HepG2 (cell line): ENCODE measurements around the gene CEBPZOS. TPM values are rescaled to one million over a fixed set of nuclear protein-coding genes. Genes with fewer than 3 reads are reported as not detected.

Experiments used
- AGO2 ChIP-seq: fragments of 200-400 bp; formaldehyde crosslinking; optimal IDR thresholded peaks from 2 replicates; pipeline ENCODE3; 2017; ENCODE audit warnings: mild to moderate bottlenecking, low read depth, low read length, moderate library complexity
- ARNT2 ChIP-seq: sonication (generic); formaldehyde crosslinking; IDR thresholded peaks from 2 replicates; pipeline ENCODE4 v1.8.0; 2022; ENCODE audit warnings: mild to moderate bottlenecking, low read depth, missing genetic modification reagents, moderate library complexity
- FOXJ3 ChIP-seq: sonication (generic); formaldehyde crosslinking; IDR thresholded peaks from 2 replicates; pipeline ENCODE4 v1.4.0; 2020; ENCODE audit warnings: missing genetic modification reagents, mild to moderate bottlenecking, borderline replicate concordance
- GLMP ChIP-seq: sonication (generic); formaldehyde crosslinking; IDR thresholded peaks from 2 replicates; pipeline ENCODE4 v1.9.0; 2021; ENCODE audit warnings: missing genetic modification reagents, mild to moderate bottlenecking, borderline replicate concordance
- HOXD1 ChIP-seq: sonication (generic); formaldehyde crosslinking; IDR thresholded peaks from 2 replicates; pipeline ENCODE4 v1.5.0; 2020; ENCODE audit warnings: missing genetic modification reagents
- MIER3 ChIP-seq: IDR thresholded peaks from 2 replicates; pipeline ENCODE4 v1.6.1; 2016; ENCODE audit warnings: missing compliant biosample characterization, borderline replicate concordance
- MXD3 ChIP-seq: IDR thresholded peaks from 2 replicates; pipeline ENCODE4 v1.6.1; 2016; ENCODE audit warnings: mild to moderate bottlenecking, missing biosample characterization, missing genetic modification reagents
- POGZ ChIP-seq: sonication (generic); formaldehyde crosslinking; IDR thresholded peaks from 2 replicates; pipeline ENCODE4 v1.4.0; 2020; ENCODE audit warnings: mild to moderate bottlenecking, missing genetic modification reagents
- SNRNP70 ChIP-seq: fragments of 200-400 bp; formaldehyde crosslinking; IDR thresholded peaks from 2 replicates; pipeline ENCODE4 v1.6.1; 2017; ENCODE audit warnings: mild to moderate bottlenecking, low read depth, low read length, moderate library complexity
- STAG1 ChIP-seq: sonication (generic); formaldehyde crosslinking; IDR thresholded peaks from 2 replicates; pipeline ENCODE4 v1.4.0; 2020; ENCODE audit warnings: missing genetic modification reagents
- STAT6 ChIP-seq: sonication (generic); formaldehyde crosslinking; IDR thresholded peaks from 2 replicates; pipeline ENCODE4 v1.4.0; 2020; ENCODE audit warnings: missing genetic modification reagents, mild to moderate bottlenecking, borderline replicate concordance
- SUZ12 ChIP-seq: fragments of 150-350 bp; IDR thresholded peaks from 2 replicates; pipeline ENCODE4 v1.6.1; 2014; ENCODE audit warnings: low read depth, low read length
- YY1 ChIP-seq: IDR thresholded peaks from 2 replicates; pipeline ENCODE4 v1.6.1; 2011; ENCODE audit warnings: low read length, low read depth, moderate library complexity, mild to moderate bottlenecking; ENCODE audit not compliant: insufficient read depth, insufficient replicate concordance
- ZC3H13 ChIP-seq: sonication (generic); formaldehyde crosslinking; IDR thresholded peaks from 2 replicates; pipeline ENCODE4 v1.8.1; 2023; ENCODE audit warnings: mild to moderate bottlenecking, missing genetic modification reagents, moderate library complexity
- ZNF121 ChIP-seq: sonication (generic); formaldehyde crosslinking; IDR thresholded peaks from 2 replicates; pipeline ENCODE4 v1.5.0; 2020; ENCODE audit warnings: mild to moderate bottlenecking, missing genetic modification reagents
- ZNF263 ChIP-seq: sonication (generic); formaldehyde crosslinking; IDR thresholded peaks from 2 replicates; pipeline ENCODE4 v1.4.0; 2020; ENCODE audit warnings: missing genetic modification reagents
- ZNF530 ChIP-seq: sonication (generic); formaldehyde crosslinking; IDR thresholded peaks from 2 replicates; pipeline ENCODE4 v1.5.0; 2020; ENCODE audit warnings: low read depth, mild to moderate bottlenecking, missing genetic modification reagents
- ZNF674 ChIP-seq: sonication (generic); formaldehyde crosslinking; IDR thresholded peaks from 2 replicates; pipeline ENCODE4 v1.5.0; 2020; ENCODE audit warnings: low read depth, mild to moderate bottlenecking, missing genetic modification reagents
- polyA plus RNA-seq, 8 experiments: library from polyadenylated mRNA; depleted of rRNA in 3 of 8; stranded (reverse) in 7 of 8; unstranded in 1 of 8; fragments of >200 nt; fragmentation: Illumina TruSeq in 4 of 8; extraction: Trizol in 4 of 8; gene quantifications; 2 replicates each; pipeline versions ENCODE4 v1.2.1 to v1.2.3, GENCODE V29; 2011 to 2016; ENCODE audit warnings: low read depth in 4 of 8, missing spikeins in 1 of 8, mixed read lengths in 1 of 8; ENCODE audit not compliant: insufficient read depth in 1 of 8
- total RNA-seq, 5 experiments: library from RNA; depleted of rRNA; stranded (reverse); fragments of >200 nt; fragmentation: Illumina TruSeq; extraction: Trizol; gene quantifications; 2 replicates each; pipeline ENCODE4 v1.2.3, GENCODE V29; 2016; ENCODE audit warnings: low read depth in 1 of 5
- TF ChIP-seq, protein P1 (sequence below): sonication (generic); formaldehyde crosslinking; IDR thresholded peaks from 2 replicates; pipeline ENCODE4 v1.5.0; 2020; ENCODE audit warnings: missing genetic modification reagents
- TF ChIP-seq, protein P2 (sequence below): sonication (generic); formaldehyde crosslinking; IDR thresholded peaks from 2 replicates; pipeline ENCODE4 v1.5.0; 2020; ENCODE audit warnings: missing genetic modification reagents
- TF ChIP-seq, protein P3 (sequence below): sonication (generic); formaldehyde crosslinking; IDR thresholded peaks from 2 replicates; pipeline ENCODE4 v1.4.0; 2020; ENCODE audit warnings: missing genetic modification reagents

CEBPZOS gene
- total and polyA plus RNA-seq, 2 of the 13 experiments (the other 11 are each of a cell fraction or from before 2014, with no cell fraction given), result 18.6 to 44.7 TPM

DNA sequence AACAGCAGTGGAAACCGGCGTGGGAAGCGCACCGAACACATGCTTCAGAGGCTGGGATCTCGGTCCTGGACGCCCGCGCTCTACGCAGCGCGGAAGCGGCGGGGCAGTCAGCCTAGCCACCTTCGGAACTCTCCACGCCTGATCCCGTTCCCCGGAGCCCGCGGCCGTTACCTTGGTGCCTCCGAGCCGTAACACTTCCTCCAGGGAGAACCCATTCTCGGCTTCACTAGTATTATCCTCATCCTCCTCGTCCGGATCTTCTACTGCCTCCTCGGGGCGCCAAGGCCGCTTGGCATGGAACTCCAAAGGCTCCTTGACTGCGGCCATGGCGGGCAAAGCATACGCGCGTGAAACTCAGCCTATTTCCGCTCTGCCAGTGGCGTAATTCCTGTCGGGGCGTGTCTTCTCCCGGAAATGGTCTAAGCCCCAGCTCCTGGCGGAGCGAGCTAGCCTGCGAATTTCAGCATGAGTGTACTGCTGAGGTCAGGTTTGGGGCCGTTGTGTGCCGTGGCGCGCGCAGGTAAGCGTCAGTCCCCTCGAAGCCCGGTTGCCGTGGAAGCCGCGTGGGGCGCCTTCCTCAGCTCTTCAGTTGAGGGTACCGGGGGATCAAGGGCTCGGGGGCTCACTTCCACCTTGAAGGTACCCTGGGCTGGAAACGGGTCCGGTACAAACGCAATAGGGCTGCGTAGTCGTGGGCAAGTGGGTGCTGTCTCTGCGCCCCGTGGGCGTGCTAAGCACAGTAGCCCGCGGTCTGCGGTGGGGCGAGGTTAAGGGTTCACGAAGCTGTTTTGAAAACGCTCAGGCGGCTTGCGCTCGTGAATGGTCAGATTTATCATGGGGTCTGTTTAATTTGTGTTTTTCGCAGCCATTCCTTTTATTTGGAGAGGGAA lies 35.2 kb downstream of the CEBPZOS start, which contains the start of the genes CEBPZ and NDUFAF7 (continued):
- TF ChIP-seq MIER3 (CRISPR knock-in tag) (no peak), AGO2 (no peak), YY1 (peak; percentile 95), ZNF674 (no peak), STAT6 (CRISPR knock-in tag) (peak; percentile 85; the same call in 1 of the 2 replicates), ZNF530 (CRISPR knock-in tag) (no peak), ZNF263 (CRISPR knock-in tag) (peak; percentile 36; the same call in 1 of the 2 replicates), FOXJ3 (CRISPR knock-in tag) (peak; percentile 44; the same call in 1 of the 2 replicates), SNRNP70 (no peak), ARNT2 (CRISPR knock-in tag) (peak; percentile 88), HOXD1 (CRISPR knock-in tag) (peak; percentile 62; the same call in 1 of the 2 replicates), ZC3H13 (CRISPR knock-in tag) (no peak), POGZ (CRISPR knock-in tag) (peak; percentile 88), SUZ12 (no peak), GLMP (CRISPR knock-in tag) (peak; percentile 82; the same call in 1 of the 2 replicates), ZNF121 (peak; percentile 18; the same call in 1 of the 2 replicates), STAG1 (CRISPR knock-in tag) (no peak), MXD3 (peak; percentile 83; the same call in 1 of the 2 replicates)
- TF ChIP-seq, protein P1, sequence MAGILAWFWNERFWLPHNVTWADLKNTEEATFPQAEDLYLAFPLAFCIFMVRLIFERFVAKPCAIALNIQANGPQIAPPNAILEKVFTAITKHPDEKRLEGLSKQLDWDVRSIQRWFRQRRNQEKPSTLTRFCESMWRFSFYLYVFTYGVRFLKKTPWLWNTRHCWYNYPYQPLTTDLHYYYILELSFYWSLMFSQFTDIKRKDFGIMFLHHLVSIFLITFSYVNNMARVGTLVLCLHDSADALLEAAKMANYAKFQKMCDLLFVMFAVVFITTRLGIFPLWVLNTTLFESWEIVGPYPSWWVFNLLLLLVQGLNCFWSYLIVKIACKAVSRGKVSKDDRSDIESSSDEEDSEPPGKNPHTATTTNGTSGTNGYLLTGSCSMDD (CRISPR knock-in tag), result no peak; the same call in 1 of the 2 replicates
- TF ChIP-seq, protein P2, sequence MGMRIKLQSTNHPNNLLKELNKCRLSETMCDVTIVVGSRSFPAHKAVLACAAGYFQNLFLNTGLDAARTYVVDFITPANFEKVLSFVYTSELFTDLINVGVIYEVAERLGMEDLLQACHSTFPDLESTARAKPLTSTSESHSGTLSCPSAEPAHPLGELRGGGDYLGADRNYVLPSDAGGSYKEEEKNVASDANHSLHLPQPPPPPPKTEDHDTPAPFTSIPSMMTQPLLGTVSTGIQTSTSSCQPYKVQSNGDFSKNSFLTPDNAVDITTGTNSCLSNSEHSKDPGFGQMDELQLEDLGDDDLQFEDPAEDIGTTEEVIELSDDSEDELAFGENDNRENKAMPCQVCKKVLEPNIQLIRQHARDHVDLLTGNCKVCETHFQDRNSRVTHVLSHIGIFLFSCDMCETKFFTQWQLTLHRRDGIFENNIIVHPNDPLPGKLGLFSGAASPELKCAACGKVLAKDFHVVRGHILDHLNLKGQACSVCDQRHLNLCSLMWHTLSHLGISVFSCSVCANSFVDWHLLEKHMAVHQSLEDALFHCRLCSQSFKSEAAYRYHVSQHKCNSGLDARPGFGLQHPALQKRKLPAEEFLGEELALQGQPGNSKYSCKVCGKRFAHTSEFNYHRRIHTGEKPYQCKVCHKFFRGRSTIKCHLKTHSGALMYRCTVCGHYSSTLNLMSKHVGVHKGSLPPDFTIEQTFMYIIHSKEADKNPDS (CRISPR knock-in tag), result no peak
- TF ChIP-seq, protein P3, sequence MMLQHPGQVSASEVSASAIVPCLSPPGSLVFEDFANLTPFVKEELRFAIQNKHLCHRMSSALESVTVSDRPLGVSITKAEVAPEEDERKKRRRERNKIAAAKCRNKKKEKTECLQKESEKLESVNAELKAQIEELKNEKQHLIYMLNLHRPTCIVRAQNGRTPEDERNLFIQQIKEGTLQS (CRISPR knock-in tag), result peak; percentile 63; the same call in 1 of the 2 replicates
